SW 1271 (cell line): Measurements from ENCODE around the gene DCAF15.
A peak's percentile ranks its signal among the peaks of the same experiment; 100 is the strongest.

ENCODE experiments used
- DNase-seq, 2 experiments: peaks; one replicate each; lab custom pipeline; 2025; lab: John Stamatoyannopoulos, UW

Gene DCAF15

DNA sequence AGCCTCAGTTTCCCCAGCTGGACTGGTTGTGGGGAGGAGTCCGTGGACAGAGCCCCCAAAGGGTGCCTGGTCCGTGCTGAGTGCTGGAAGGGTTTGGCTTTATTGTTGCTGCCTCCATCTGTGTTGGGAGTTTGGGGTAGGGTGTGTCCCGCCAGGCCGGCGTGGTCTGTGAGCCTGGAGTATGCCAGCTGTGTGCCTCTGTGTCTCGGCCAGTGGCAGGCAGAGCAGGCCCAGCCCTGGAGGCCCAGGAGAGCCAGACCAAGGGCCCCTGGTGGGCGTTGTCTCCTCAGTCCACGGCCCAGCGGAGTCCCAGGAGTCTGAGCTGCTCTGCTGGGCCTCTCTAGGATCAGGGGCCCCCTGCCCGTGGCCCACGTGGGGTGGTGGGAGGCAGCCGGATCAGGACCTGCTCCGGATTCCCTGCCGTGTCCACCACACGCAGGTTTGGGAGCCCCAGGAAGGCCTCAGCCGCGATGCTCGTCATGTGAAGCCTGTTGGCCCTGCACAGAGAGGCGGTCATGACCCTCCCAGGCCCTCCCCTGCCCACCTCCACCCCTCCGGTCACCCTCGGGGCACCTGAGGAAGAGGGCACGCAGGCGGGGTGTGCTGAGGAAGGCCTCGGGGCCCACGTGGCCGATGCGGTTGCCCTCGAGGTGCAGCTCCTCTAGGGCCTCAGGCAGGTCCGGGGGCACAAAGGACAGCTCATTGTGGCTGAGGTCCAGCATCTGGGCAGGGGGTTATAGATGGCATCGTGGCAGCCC is 20.7 kb upstream of the DCAF15 start:
- no peak for DNase-seq

DNA sequence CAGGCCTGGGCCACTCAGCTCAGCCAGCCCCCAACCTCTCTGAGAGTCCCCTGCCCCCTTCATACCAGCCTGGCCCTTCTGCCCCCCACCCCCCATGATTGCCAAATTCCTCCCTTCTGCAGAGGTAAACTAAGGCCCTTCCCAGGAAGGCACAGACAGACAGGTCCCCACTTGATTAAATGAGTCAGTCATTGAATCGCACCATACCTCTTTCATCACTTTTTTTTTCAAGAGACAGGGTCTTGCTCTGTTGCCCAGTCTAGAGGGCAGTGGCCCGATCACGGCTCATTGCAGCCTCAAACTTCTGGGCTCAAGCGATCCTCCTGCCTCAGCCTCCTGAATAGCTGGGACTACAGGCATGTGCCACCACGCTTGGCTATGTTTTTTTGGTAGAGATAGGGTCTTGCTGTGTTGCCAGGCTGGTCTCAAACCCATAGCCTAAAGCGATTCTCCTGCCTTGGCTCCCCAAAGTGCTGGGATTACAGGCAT is 20.1 kb upstream of the DCAF15 start:
- DNase-seq, result no peak

- DNase-seq, result no peak
Measured at GRCh38 chr19:13932911-13933393, 19.4 kb upstream of the DCAF15 start.

GRCh38 chr19:13934785-13935109 is 17.6 kb upstream of the DCAF15 start:
- DNase-seq, result no peak

GRCh38 chr19:13935765-13936510 is 16.4 kb upstream of the DCAF15 start:
- DNase-seq, result no peak

DNA sequence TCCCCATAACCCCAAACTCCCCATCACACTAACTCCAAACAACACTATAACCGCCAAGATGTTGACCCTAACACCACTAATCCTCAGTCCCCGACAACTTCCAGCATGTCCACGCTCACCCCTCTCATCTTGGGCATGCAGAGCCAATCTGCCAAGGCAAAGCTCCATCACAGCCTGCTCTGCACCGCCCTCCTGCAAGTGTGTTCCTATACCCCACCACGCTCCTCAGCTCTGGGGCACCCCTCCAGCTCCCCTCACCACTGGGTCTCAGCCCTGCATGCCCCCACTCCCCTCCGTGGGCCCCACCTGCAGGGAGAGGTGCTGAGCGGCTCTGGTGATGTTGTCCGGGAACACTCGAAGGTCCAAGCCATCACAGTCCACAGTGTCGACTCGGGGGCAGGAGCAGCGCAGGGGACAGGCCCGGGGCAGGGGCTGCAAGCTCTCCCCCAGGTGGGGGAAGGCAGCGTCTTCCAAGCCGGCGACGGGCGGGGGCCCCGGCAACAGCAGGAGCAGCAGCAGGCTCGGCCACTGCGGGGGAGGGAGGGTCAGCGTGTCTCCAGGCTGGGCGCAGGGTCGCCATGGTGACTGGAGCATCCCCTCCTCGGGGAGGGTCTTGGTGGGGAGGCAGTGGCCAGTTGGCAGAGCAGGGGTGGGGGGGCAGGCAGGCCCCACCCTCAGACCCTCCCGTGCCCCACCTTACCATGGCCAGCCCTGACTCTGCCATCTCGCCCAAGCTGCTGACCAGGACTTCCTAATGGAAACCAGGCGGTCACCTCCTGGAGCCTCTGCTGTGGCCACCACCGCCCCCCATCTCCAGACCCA is 14.6 kb upstream of the DCAF15 start:
- no peak for DNase-seq

- DNase-seq, result no peak
Measured at GRCh38 chr19:13938301-13939064, 13.8 kb upstream of the DCAF15 start, which contains the start of gene PODNL1. Gene PODNL1, minus strand, starts transcription at chr19:13938417. Its CDS starts 236 bp downstream, at chr19:13938181.

DNA sequence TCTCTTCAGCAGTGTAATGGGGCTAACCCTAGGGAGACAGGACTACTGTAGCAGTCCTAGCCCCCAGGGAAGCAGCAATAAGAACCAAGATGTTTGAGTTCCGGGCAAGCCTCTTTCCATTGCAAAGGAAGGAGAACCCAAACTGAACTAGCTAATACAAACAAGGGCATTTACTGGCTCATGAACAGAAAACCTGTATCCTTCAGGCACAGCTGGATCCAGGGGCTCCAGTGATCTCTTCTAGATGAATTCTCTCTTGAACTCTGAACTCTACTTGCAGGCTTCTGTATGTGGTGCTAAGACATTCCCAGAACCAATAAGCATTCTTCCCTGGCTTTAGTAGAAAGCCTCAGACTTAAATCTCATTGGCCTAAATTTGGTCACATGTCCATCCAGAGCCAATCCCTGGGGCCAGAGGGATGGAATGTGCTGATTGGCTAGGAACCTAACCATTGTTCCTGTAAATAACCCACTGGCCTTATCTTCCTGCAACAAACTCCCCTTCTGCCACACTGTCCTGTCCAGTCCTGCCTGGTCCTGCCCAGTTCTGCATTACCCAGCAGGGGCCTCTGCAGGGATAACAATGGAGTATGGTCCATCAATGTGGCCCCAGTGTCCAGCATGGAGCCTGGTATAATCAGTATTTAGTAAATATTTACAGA is 10.2 kb upstream of the DCAF15 start:
- DNase-seq, result no peak

DNA sequence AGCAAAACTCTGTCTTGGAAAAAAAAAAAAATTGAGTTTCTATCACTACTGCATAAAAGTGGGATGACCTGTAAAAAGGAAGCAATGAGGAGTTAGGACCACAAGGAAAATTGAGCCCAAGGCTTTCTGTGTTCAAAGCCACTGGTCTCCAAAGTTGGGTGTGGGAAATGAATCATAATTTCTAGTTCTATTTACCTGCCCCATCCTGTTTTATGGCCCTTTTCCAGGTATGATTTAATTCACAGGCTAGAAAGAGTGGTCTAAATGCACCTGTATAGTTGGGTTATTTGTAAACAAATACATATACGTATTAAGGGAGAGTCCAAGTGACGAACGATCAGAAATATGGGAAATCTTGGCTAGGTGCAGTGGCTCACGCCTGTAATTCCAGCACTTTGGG is 5.9 kb upstream of the DCAF15 start:
- DNase-seq, result no peak

GRCh38 chr19:13951043-13951442 is 1.3 kb upstream of the DCAF15 start:
- no peak for DNase-seq

GRCh38 chr19:13951799-13952153 is 533 bp upstream of the DCAF15 start:
- DNase-seq, result no peak

DNA sequence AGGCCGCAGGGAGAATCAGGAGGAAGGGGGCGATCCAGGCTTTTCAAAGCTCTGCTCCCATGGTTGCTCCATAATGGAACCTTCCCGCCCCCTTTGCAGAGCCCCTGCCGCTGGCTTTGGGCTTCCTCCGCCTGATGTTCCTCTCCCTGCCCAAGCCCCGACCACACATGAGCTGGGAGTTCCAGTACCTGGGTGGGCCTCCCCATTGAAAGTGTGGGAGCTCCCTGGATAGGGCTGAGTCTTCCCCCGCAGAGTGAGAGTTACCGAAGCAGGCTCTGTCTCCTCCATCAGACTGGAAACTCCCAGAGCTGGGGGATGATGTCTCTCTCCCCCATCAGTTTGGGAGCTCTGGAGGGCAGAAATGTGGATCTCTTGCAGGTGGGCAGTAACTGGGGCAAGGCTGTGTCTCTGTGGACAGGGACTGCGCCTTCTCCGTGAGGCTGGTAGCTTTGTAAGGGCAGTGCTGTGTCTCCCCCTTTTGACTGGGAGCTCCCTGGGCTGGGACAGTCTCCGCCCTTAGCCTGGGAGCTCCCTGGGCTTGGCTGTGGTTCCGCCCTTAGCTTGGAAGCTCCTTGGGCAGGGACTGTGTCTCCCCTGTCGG is 722 bp downstream of the DCAF15 start:
- peak in 1 of 2 experiments; percentile 26 for DNase-seq

DNA sequence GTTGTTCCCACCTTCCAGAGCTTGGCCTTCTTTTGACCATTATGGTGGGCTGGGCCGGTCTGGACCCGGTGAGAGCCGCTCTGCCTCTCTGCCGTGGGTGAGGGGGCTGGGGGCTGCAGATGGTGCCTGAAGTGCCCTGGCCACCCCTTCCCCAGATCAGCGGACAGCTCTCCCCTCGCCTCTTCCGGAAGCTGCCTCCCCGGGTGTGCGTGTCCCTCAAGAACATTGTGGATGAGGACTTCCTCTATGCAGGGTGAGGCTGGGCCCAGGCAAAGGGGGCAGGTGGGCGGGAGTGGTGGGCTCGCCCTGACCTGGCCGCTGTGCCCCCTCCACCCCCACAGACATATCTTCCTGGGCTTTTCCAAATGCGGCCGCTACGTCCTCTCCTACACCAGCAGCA is 1.9 kb downstream of the DCAF15 start:
- DNase-seq, result no peak

GRCh38 chr19:13955662-13956364 is 3.5 kb downstream of the DCAF15 start:
- DNase-seq, result no peak

DNA sequence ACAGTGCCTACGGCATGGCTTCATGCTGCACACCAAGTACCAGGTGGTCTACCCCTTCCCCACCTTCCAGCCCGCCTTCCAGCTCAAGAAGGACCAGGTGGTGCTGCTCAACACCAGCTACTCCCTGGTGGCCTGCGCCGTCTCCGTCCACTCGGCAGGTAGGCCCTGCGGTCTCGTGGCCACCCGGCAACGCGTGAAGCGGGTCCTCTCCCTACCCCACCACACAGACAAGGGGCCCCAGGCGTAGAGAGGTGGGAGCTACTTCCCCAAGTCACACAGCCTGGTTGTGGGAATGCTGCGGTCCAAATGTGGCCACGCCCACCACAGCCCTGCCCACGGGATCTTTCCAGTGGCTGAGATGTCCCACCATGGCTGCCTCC is 4.0 kb downstream of the DCAF15 start:
- no peak for DNase-seq

- no peak for DNase-seq
Measured at GRCh38 chr19:13957051-13957450, 4.7 kb downstream of the DCAF15 start.

- no peak for DNase-seq
Measured at GRCh38 chr19:13958043-13958442, 5.7 kb downstream of the DCAF15 start.

GRCh38 chr19:13959141-13959961 is 7.0 kb downstream of the DCAF15 start:
- no peak for DNase-seq
